SK-N-MC (cell line): ENCODE measurements around the gene CNPY4.
A peak's percentile ranks its signal among the peaks of the same experiment; 100 is the strongest.

Experiments used
- EZH2 ChIP-seq: fragments of 200-600 bp; sonication (generic); IDR thresholded peaks from one replicate; pipeline ENCODE4 v1.6.1; 2017; ENCODE audit warnings: antibody characterized with exemption
- POLR2AphosphoS5 ChIP-seq: IDR thresholded peaks from 2 replicates; pipeline ENCODE4 v1.6.1; 2012; ENCODE audit warnings: mild to moderate bottlenecking, low read depth, low read length, borderline replicate concordance

- TF ChIP-seq EZH2 (no peak), POLR2AphosphoS5 (peak; percentile 66; the same call in 1 of the 2 replicates)
Observed at GRCh38 chr7:100100420-100101015, 18.9 kb upstream of the CNPY4 start.
